Fibroblast of lung (primary cell): ENCODE data around the gene CYTH1. TPM values are rescaled to one million over a fixed set of nuclear protein-coding genes. Genes with fewer than 3 reads are reported as not detected.

Source experiments
- DNase-seq, 2 donors: peaks; one replicate each; pipeline versions ENCODE4 v3.0.0 to v3.0.0-alpha.2; 2010; ENCODE audit warnings: low read depth in 2 of 2
- H2AFZ ChIP-seq: 2 replicates; pipeline ENCODE4 v1.5.1; 2012; ENCODE audit warnings: low read length, control low read depth, inconsistent platforms
- H3K27ac ChIP-seq: 2 replicates; pipeline ENCODE4 v1.5.1; 2011; ENCODE audit warnings: low read length, control low read depth; ENCODE audit not compliant: insufficient read depth
- H3K27me3 ChIP-seq: 2 replicates; pipeline ENCODE4 v1.5.1; 2011; ENCODE audit warnings: mild to moderate bottlenecking, low read length; ENCODE audit not compliant: control insufficient read depth, insufficient read depth
- H3K36me3 ChIP-seq: 2 replicates; pipeline ENCODE4 v1.5.1; 2011; ENCODE audit warnings: low read length; ENCODE audit not compliant: control insufficient read depth, insufficient read depth
- H3K4me1 ChIP-seq: 2 replicates; pipeline ENCODE4 v1.5.1; 2011; ENCODE audit warnings: low read length; ENCODE audit not compliant: control insufficient read depth, insufficient read depth; ENCODE audit errors: extremely low read depth
- H3K4me2 ChIP-seq: 2 replicates; pipeline ENCODE4 v1.5.1; 2011; ENCODE audit warnings: low read length, control low read depth; ENCODE audit not compliant: insufficient read depth; ENCODE audit errors: extremely low read depth
- H3K4me3 ChIP-seq, 4 experiments: fragments of 200-600 bp in 1 of 4; sonication (generic) in 1 of 4; replicated peaks in 1 of 4; 2 replicates each; pipeline ENCODE4 v1.5.1; 2011 to 2016; ENCODE audit warnings: low read length in 4 of 4, low read depth in 3 of 4, mild to moderate bottlenecking in 3 of 4, control low read depth in 2 of 4, inconsistent platforms in 1 of 4, mixed read lengths in 1 of 4; ENCODE audit not compliant: insufficient read depth in 1 of 4; ENCODE audit errors: control extremely low read depth in 1 of 4
- H3K79me2 ChIP-seq: 2 replicates; pipeline ENCODE4 v1.5.1; 2012; ENCODE audit warnings: mild to moderate bottlenecking, low read length, inconsistent platforms; ENCODE audit not compliant: control insufficient read depth, insufficient read depth
- H3K9ac ChIP-seq: 2 replicates; pipeline ENCODE4 v1.5.1; 2011; ENCODE audit warnings: mild to moderate bottlenecking, low read length, control low read depth; ENCODE audit not compliant: insufficient read depth
- H3K9me3 ChIP-seq: 2 replicates; pipeline ENCODE4 v1.5.1; 2012; ENCODE audit warnings: low read depth, low read length; ENCODE audit not compliant: control insufficient read depth, insufficient read depth
- H4K20me1 ChIP-seq: 2 replicates; pipeline ENCODE4 v1.5.1; 2011; ENCODE audit warnings: low read length; ENCODE audit not compliant: control insufficient read depth, insufficient read depth; ENCODE audit errors: extremely low read depth
- CTCF ChIP-seq, 2 donors: IDR thresholded peaks in 1 of 2; conservative IDR thresholded peaks in 1 of 2; 1 replicate in 1 of 2; 2 replicates in 1 of 2; pipeline ENCODE4 v1.5.1; 2011 to 2012; ENCODE audit warnings: low read length in 2 of 2, control low read depth in 1 of 2, inconsistent platforms in 1 of 2, low read depth in 1 of 2, mild to moderate bottlenecking in 1 of 2
- EZH2 ChIP-seq: IDR thresholded peaks from 2 replicates; pipeline ENCODE4 v1.5.1; 2012; ENCODE audit warnings: low read length, control low read depth, mild to moderate bottlenecking; ENCODE audit errors: missing control alignments
- polyA plus RNA-seq, 2 donors: library from polyadenylated mRNA; depleted of rRNA in 1 of 2; stranded (reverse) in 1 of 2; unstranded in 1 of 2; fragments of >200 nt; gene quantifications; 2 replicates each; pipeline ENCODE4 v1.2.1, GENCODE V29; 2011 to 2012; ENCODE audit warnings: missing spikeins in 1 of 2
- total RNA-seq: library from RNA; depleted of rRNA; stranded (reverse); fragments of >200 nt; gene quantifications from 2 replicates; pipeline ENCODE4 v1.2.1, GENCODE V29; 2014

CYTH1 gene
- total and polyA plus RNA-seq, 2 donors (not counting 1 experiment from before 2014, with no cell fraction given): 8.9 to 9.9 TPM

GRCh38 chr17:78628547-78629435, 153.3 kb downstream of the CYTH1 start:
- TF ChIP-seq EZH2: no peak
- TF ChIP-seq CTCF (conservative IDR thresholded peaks at IDR 0.05 in 1 of 2, IDR thresholded peaks at IDR 0.05 in 1 of 2; ENCODE audit: low read depth in 1 of 2, low read length in 2 of 2): no peak
- Histone ChIP-seq H3K27me3 (no peaks in the 10 kb centered on the region), H4K20me1 (no peaks in the 10 kb centered on the region)

GRCh38 chr17:78624324-78625151, 157.5 kb downstream of the CYTH1 start:
- Histone ChIP-seq H3K4me2 (no peak overlapping the region), H2AFZ (no peak overlapping the region), H3K4me3 (no peak overlapping the region), H3K27ac (no peak overlapping the region), H3K36me3 (no peaks in the 10 kb centered on the region), H3K27me3 (no peaks in the 10 kb centered on the region), H3K9ac (no peak overlapping the region), H3K9me3 (no peaks in the 10 kb centered on the region), H3K79me2 (no peaks in the 10 kb centered on the region), H3K4me1 (no peaks in the 10 kb centered on the region), H4K20me1 (no peaks in the 10 kb centered on the region)
- no peak for DNase-seq
- no peak for TF ChIP-seq EZH2
- no peak for TF ChIP-seq CTCF (conservative IDR thresholded peaks at IDR 0.05 in 1 of 2, IDR thresholded peaks at IDR 0.05 in 1 of 2; ENCODE audit: low read depth in 1 of 2, low read length in 2 of 2)

More at GRCh38 chr17:78628547-78629435, 153.3 kb downstream of the CYTH1 start:
- Histone ChIP-seq H3K9me3 (no peaks in the 10 kb centered on the region), H3K9ac (no peak overlapping the region), H3K4me3 (no peak overlapping the region), H3K4me1 (no peaks in the 10 kb centered on the region), H3K4me2 (no peak overlapping the region), H3K27ac (no peak overlapping the region), H3K79me2 (no peaks in the 10 kb centered on the region), H3K36me3 (no peaks in the 10 kb centered on the region), H2AFZ (no peak overlapping the region)
- DNase-seq: no peak

Other genes with a start within 250 kb of the CYTH1 start
- gene DNAH17, start 204.9 kb downstream of the CYTH1 start, total RNA-seq: not detected in 2 replicates
- not detected in 2 replicates for gene DNAH17, start 204.9 kb downstream of the CYTH1 start, polyA plus RNA-seq
- 16.7 and 18.3 TPM in 2 replicates for gene USP36, start 58.5 kb upstream of the CYTH1 start, total RNA-seq
- 15.4 and 27.4 TPM in 2 replicates for gene USP36, start 58.5 kb upstream of the CYTH1 start, polyA plus RNA-seq
- gene CEP295NL, start 120.9 kb upstream of the CYTH1 start, total RNA-seq: 2.3 and 2.8 TPM in 2 replicates
- 0.10 and 0.15 TPM in 2 replicates for gene CEP295NL, start 120.9 kb upstream of the CYTH1 start, polyA plus RNA-seq
- gene TIMP2, start 143.1 kb upstream of the CYTH1 start, total RNA-seq: 88.9 and 155 TPM in 2 replicates
- 607 and 745 TPM in 2 replicates for gene TIMP2, start 143.1 kb upstream of the CYTH1 start, polyA plus RNA-seq
- gene LGALS3BP, start 197.7 kb upstream of the CYTH1 start, total RNA-seq: 320 and 387 TPM in 2 replicates
- 93.2 and 128 TPM in 2 replicates for gene LGALS3BP, start 197.7 kb upstream of the CYTH1 start, polyA plus RNA-seq
- 36.2 and 46.6 TPM in 2 replicates for gene CANT1, start 227.5 kb upstream of the CYTH1 start, total RNA-seq
- gene CANT1, start 227.5 kb upstream of the CYTH1 start, polyA plus RNA-seq: 39.9 and 61.7 TPM in 2 replicates
- gene C1QTNF1, start 241.9 kb upstream of the CYTH1 start, total RNA-seq: 32.4 and 45.2 TPM in 2 replicates
- gene C1QTNF1, start 241.9 kb upstream of the CYTH1 start, polyA plus RNA-seq: 15.0 and 15.7 TPM in 2 replicates